ENCODE results near the gene ME1.

- no peak for TF ChIP-seq SP2 (CRISPR knock-in tag; IDR thresholded peaks at IDR 0.05)
- TF ChIP-seq, protein P1, sequence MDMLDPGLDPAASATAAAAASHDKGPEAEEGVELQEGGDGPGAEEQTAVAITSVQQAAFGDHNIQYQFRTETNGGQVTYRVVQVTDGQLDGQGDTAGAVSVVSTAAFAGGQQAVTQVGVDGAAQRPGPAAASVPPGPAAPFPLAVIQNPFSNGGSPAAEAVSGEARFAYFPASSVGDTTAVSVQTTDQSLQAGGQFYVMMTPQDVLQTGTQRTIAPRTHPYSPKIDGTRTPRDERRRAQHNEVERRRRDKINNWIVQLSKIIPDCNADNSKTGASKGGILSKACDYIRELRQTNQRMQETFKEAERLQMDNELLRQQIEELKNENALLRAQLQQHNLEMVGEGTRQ (IDR thresholded peaks at IDR 0.05; ENCODE audit: low read depth, low read length), result no peak
- TF ChIP-seq, protein P1 (CRISPR knock-in tag; IDR thresholded peaks at IDR 0.05; ENCODE audit: borderline replicate concordance), result no peak
- no peak for TF ChIP-seq CTCF (CRISPR knock-in tag; IDR thresholded peaks at IDR 0.05)
- no peak for TF ChIP-seq BRCA1 (CRISPR knock-in tag; IDR thresholded peaks at IDR 0.05)
- no peak for TF ChIP-seq ESRRA (CRISPR knock-in tag; IDR thresholded peaks at IDR 0.05; ENCODE audit: low read depth)
These were observed 231.0 kb downstream of the ME1 start for GRCh38 chr6:83199863-83200225.
